Natural killer cell (primary cell): ENCODE measurements around the gene TMEM108. TPM values are rescaled to one million over a fixed set of nuclear protein-coding genes. Genes with fewer than 3 reads are reported as not detected.

ENCODE experiments used
- ATAC-seq, 3 donors: fragments of 150-1000 bp in 2 of 3; fragments of 200-7000 bp in 1 of 3; cut with Tn5 transposase; 1 replicate in 1 of 3; 2 replicates in 2 of 3; pipeline ENCODE4 v1.10.0; 2021; ENCODE audit warnings: mild to moderate bottlenecking in 2 of 3, moderate library complexity in 2 of 3
- DNase-seq, 2 donors: peaks; one replicate each; pipeline versions ENCODE4 v3.0.0 to v3.0.0-alpha.2; 2013 to 2021; ENCODE audit warnings: mixed read lengths in 1 of 2
- H3K27ac ChIP-seq: one replicate; pipeline ENCODE4 v1.5.1; 2013; ENCODE audit warnings: mild to moderate bottlenecking, low read length
- H3K27me3 ChIP-seq: one replicate; pipeline ENCODE4 v1.6.1; 2013; ENCODE audit warnings: low read length; ENCODE audit not compliant: control insufficient read depth, insufficient read depth
- H3K36me3 ChIP-seq: one replicate; pipeline ENCODE4 v1.6.1; 2013; ENCODE audit warnings: low read length; ENCODE audit not compliant: control insufficient read depth, insufficient read depth
- H3K4me1 ChIP-seq: one replicate; pipeline ENCODE4 v1.6.1; 2013; ENCODE audit warnings: low read length; ENCODE audit not compliant: control insufficient read depth, insufficient read depth
- H3K4me3 ChIP-seq: one replicate; pipeline ENCODE4 v1.5.1; 2013; ENCODE audit warnings: low read length
- H3K9me3 ChIP-seq: one replicate; pipeline ENCODE4 v1.6.1; 2013; ENCODE audit warnings: low read length; ENCODE audit not compliant: control insufficient read depth, insufficient read depth
- H3K27ac Mint-ChIP-seq, 2 donors: one replicate each; pipeline ENCODE4 v1.8.0; 2022; ENCODE audit warnings: mild to moderate bottlenecking in 2 of 2, mixed read lengths in 2 of 2, moderate library complexity in 1 of 2
- H3K27me3 Mint-ChIP-seq, 2 donors: one replicate each; pipeline ENCODE4 v1.8.0; 2022; ENCODE audit warnings: low read depth in 2 of 2, mixed read lengths in 2 of 2
- H3K36me3 Mint-ChIP-seq: one replicate; pipeline ENCODE4 v1.8.0; 2022; ENCODE audit warnings: mixed read lengths
- H3K4me1 Mint-ChIP-seq, 2 donors: one replicate each; pipeline ENCODE4 v1.8.0; 2022; ENCODE audit warnings: mixed read lengths in 2 of 2
- H3K4me3 Mint-ChIP-seq: one replicate; pipeline ENCODE4 v1.8.0; 2022; ENCODE audit warnings: mild to moderate bottlenecking, moderate library complexity, mixed read lengths
- H3K9me3 Mint-ChIP-seq, 2 donors: one replicate each; pipeline ENCODE4 v1.8.0; 2022; ENCODE audit warnings: mixed read lengths in 2 of 2
- CTCF ChIP-seq: fragments of 200-600 bp; IDR thresholded peaks from one replicate; pipeline ENCODE4 v1.8.0; 2022; ENCODE audit warnings: antibody characterized with exemption
- WGBS: methylation state at CpG from one replicate; pipeline ENCODE4 v1.1.7; 2013; ENCODE audit warnings: missing lambda C conversion rate; ENCODE audit not compliant: insufficient coverage; 5-methylcytosine and 5-hydroxymethylcytosine counted together
- intact Hi-C: fragments of 100-400 bp; cut with micrococcal nuclease; formaldehyde crosslinking; loops from one replicate; pipeline ENCODE4 v1.14.2; 2022
- total RNA-seq, 4 donors: library from RNA; stranded (reverse); fragments of 120-200 nt in 1 of 4; gene quantifications; one replicate each; pipeline versions ENCODE4 v1.2.3 to v1.2.4, GENCODE V29; 2013 to 2022

TMEM108 gene
- total RNA-seq, 3 donors from 2014 or later (not counting 1 experiment from before 2014, with no cell fraction given), result not detected

- Mint-ChIP-seq H3K9me3 (no peaks in the 10 kb centered on the region), H3K27ac (no peak overlapping the region), H3K4me1 (no peaks in the 10 kb centered on the region), H3K27me3 (peaks cover 0 to 4% of the 10 kb centered on the region in 2 donors), H3K36me3 (no peaks in the 10 kb centered on the region), H3K4me3 (no peak overlapping the region)
- H3K4me3 ChIP-seq, result no peak overlapping the region
- no peak for TF ChIP-seq CTCF
- no peak for DNase-seq
- no peak for ATAC-seq
- intact Hi-C loops, result no loop called here
- 74% methylated on average over 1 of the region's 1 CpG for WGBS
- no peaks in the 10 kb centered on the region for H3K27me3 ChIP-seq
- H3K27ac ChIP-seq, result no peak overlapping the region
- H3K9me3 ChIP-seq, result no peaks in the 10 kb centered on the region
- H3K36me3 ChIP-seq, result no peaks in the 10 kb centered on the region
- no peaks in the 10 kb centered on the region for H3K4me1 ChIP-seq
Measured at GRCh38 chr3:133367956-133368355, 329.8 kb downstream of the TMEM108 start.

GRCh38 chr3:133368371-133369067 lies 330.3 kb downstream of the TMEM108 start:
- Mint-ChIP-seq H3K9me3 (no peaks in the 10 kb centered on the region), H3K36me3 (no peaks in the 10 kb centered on the region), H3K27ac (no peak overlapping the region), H3K4me1 (no peaks in the 10 kb centered on the region), H3K4me3 (no peak overlapping the region), H3K27me3 (peaks cover 0 to 4% of the 10 kb centered on the region in 2 donors)
- Histone ChIP-seq H3K9me3 (no peaks in the 10 kb centered on the region), H3K4me1 (no peaks in the 10 kb centered on the region), H3K27me3 (no peaks in the 10 kb centered on the region), H3K36me3 (no peaks in the 10 kb centered on the region), H3K4me3 (no peak overlapping the region), H3K27ac (no peak overlapping the region)
- WGBS, result 84% methylated on average over 3 of the region's 4 CpGs
- TF ChIP-seq CTCF, result no peak
- DNase-seq, result no peak
- intact Hi-C loops, result no loop called here
- no peak for ATAC-seq

GRCh38 chr3:133369068-133369440 lies 330.9 kb downstream of the TMEM108 start:
- no peak for DNase-seq
- no peaks in the 10 kb centered on the region for H3K9me3 ChIP-seq
- Mint-ChIP-seq H3K36me3 (no peaks in the 10 kb centered on the region), H3K27ac (no peak overlapping the region), H3K4me1 (no peaks in the 10 kb centered on the region), H3K27me3 (peaks cover 0 to 4% of the 10 kb centered on the region in 2 donors), H3K9me3 (no peaks in the 10 kb centered on the region), H3K4me3 (no peak overlapping the region)
- no peak for ATAC-seq
- H3K27me3 ChIP-seq, result no peaks in the 10 kb centered on the region
- no peak overlapping the region for H3K27ac ChIP-seq
- WGBS, result 90% methylated on average over 9 of the region's 9 CpGs
- H3K4me1 ChIP-seq, result no peaks in the 10 kb centered on the region
- H3K4me3 ChIP-seq, result no peak overlapping the region
- no peaks in the 10 kb centered on the region for H3K36me3 ChIP-seq
- intact Hi-C loops, result no loop called here
- no peak for TF ChIP-seq CTCF

DNA sequence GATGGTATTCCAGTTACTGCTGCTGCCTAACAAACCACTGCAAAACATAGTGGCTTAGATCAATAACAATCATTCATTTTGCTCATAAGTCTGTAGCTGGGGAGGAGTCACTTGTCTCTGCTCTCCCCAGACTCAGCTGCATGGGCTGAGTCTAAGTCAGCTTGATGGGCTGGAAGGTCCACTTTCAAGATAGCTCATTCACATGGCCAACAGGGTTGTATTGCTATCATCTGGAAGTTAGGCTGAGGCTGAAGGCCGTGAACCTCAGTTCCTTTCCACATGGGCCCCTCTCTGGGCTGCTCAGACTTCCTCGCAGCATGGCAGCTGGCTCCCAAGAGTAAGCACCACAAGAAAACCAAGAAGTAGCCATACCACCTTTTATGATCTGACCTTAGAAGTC lies 333.0 kb downstream of the TMEM108 start:
- Histone ChIP-seq H3K4me3 (no peak overlapping the region), H3K4me1 (no peaks in the 10 kb centered on the region), H3K9me3 (no peaks in the 10 kb centered on the region), H3K36me3 (no peaks in the 10 kb centered on the region), H3K27ac (no peak overlapping the region), H3K27me3 (no peaks in the 10 kb centered on the region)
- Mint-ChIP-seq H3K36me3 (no peaks in the 10 kb centered on the region), H3K9me3 (no peaks in the 10 kb centered on the region), H3K4me1 (no peaks in the 10 kb centered on the region), H3K27ac (no peak overlapping the region), H3K4me3 (no peak overlapping the region), H3K27me3 (peaks cover 0 to 4% of the 10 kb centered on the region in 2 donors)
- no peak for TF ChIP-seq CTCF
- WGBS, result 82% methylated on average over 2 of the region's 2 CpGs
- DNase-seq (no peak), ATAC-seq (no peak)
- intact Hi-C loops, result no loop called here
